Upper lobe of left lung (tissue), 6 donors: Measurements from ENCODE around the gene NPIPA3. TPM values are rescaled to one million over a fixed set of nuclear protein-coding genes. Genes with fewer than 3 reads are reported as not detected.
"Not testable (repeated sequence)": the region's sequence is repeated elsewhere in the genome, so short reads cannot be mapped to it uniquely, and the experiment has no call there.

Experiments used
- ATAC-seq, 2 donors: fragments of 200-7000 bp; cut with Tn5 transposase; one replicate each; pipeline ENCODE4 v1.9.1; 2022; ENCODE audit warnings: mild to moderate bottlenecking in 2 of 2, moderate library complexity in 2 of 2; ENCODE audit not compliant: low FRiP score in 2 of 2
- DNase-seq, 2 donors: peaks; one replicate each; pipeline ENCODE4 v3.0.0-alpha.2; 2019 to 2020
- H3K27ac ChIP-seq, 4 donors: fragments of 200-600 bp; sonication (generic); one replicate each; pipeline ENCODE4 v1.5.1; 2016 to 2019
- H3K27me3 ChIP-seq, 4 donors: fragments of 200-600 bp; sonication (generic); one replicate each; pipeline ENCODE4 v1.5.1; 2017 to 2019
- H3K36me3 ChIP-seq, 4 donors: fragments of 200-600 bp; sonication (generic); one replicate each; pipeline ENCODE4 v1.5.1; 2016 to 2019
- H3K4me1 ChIP-seq, 4 donors: fragments of 200-600 bp; sonication (generic); one replicate each; pipeline ENCODE4 v1.5.1; 2018 to 2019
- H3K4me3 ChIP-seq, 4 donors: fragments of 200-600 bp; sonication (generic); one replicate each; pipeline ENCODE4 v1.5.1; 2017 to 2019; ENCODE audit warnings: mild to moderate bottlenecking in 2 of 4, moderate library complexity in 1 of 4
- H3K9me3 ChIP-seq, 4 donors: fragments of 200-600 bp; sonication (generic); one replicate each; pipeline ENCODE4 v1.5.1; 2018 to 2019
- WGBS, 2 donors: methylation state at CpG; one replicate each; pipeline ENCODE4 v1.1.5; 2017 to 2018; 5-methylcytosine and 5-hydroxymethylcytosine counted together
- total RNA-seq, 6 donors: library from RNA; depleted of rRNA in 4 of 6; stranded (reverse); fragments of >200 nt in 4 of 6; gene quantifications; one replicate each; pipeline versions ENCODE4 v1.1.0 to v1.2.1, GENCODE V29; 2016 to 2021
- donor health status: DM: no; HTN: no; CAD: no; lungs with moderate emphysema.
- donor health status: DM: no; HTN: yes; CAD: no; lungs with severe emphysema.

The NPIPA3 gene
- total RNA-seq, 6 donors from 2014 or later: 1.1 to 8.4 (median 3.4) TPM; not detected in 2

- no CpG with 5 or more reads among the region's 10 CpGs for WGBS, 2 donors
- not testable (repeated sequence) for H3K27ac ChIP-seq, DNase-seq, H3K9me3 ChIP-seq, H3K4me1 ChIP-seq, H3K4me3 ChIP-seq, H3K27me3 ChIP-seq, H3K36me3 ChIP-seq
- peak in 1 of 2 donors; percentile 67 for ATAC-seq
Observed at GRCh38 chr16:14740832-14741385, 37.7 kb downstream of the NPIPA3 start.

GRCh38 chr16:14741794-14742193 lies 38.6 kb downstream of the NPIPA3 start:
- not testable (repeated sequence) for ATAC-seq, H3K27me3 ChIP-seq, H3K36me3 ChIP-seq, H3K9me3 ChIP-seq, DNase-seq, H3K27ac ChIP-seq, H3K4me1 ChIP-seq, H3K4me3 ChIP-seq
- no CpG with 5 or more reads among the region's 11 CpGs for WGBS, 2 donors

- not testable (repeated sequence) for H3K4me1 ChIP-seq, DNase-seq, H3K27me3 ChIP-seq, H3K4me3 ChIP-seq, H3K9me3 ChIP-seq, H3K27ac ChIP-seq, H3K36me3 ChIP-seq
- peak; percentile 99 for ATAC-seq
- WGBS, 2 donors: no CpG with 5 or more reads among the region's 73 CpGs
Observed at GRCh38 chr16:14742273-14743128, 39.3 kb downstream of the NPIPA3 start, which contains the start of gene NPIPA2. NPIPA2 (plus strand) TSS chr16:14742533; CDS start chr16:14748066, 5,533 bp downstream.

- H3K9me3 ChIP-seq, H3K36me3 ChIP-seq, ATAC-seq, H3K4me3 ChIP-seq, H3K27me3 ChIP-seq, DNase-seq, H3K4me1 ChIP-seq, H3K27ac ChIP-seq: not testable (repeated sequence)
- no CpG with 5 or more reads among the region's 2 CpGs for WGBS, 2 donors
Observed at GRCh38 chr16:14773654-14774053, 70.4 kb downstream of the NPIPA3 start.

- H3K4me1 ChIP-seq, H3K36me3 ChIP-seq, H3K9me3 ChIP-seq, H3K27me3 ChIP-seq, DNase-seq, H3K4me3 ChIP-seq, H3K27ac ChIP-seq, ATAC-seq: not testable (repeated sequence)
- WGBS, 2 donors: no CpG with 5 or more reads among the region's 2 CpGs
Observed at GRCh38 chr16:14775624-14776023, 72.4 kb downstream of the NPIPA3 start.

Other genes with a start within 250 kb of the NPIPA3 start
- 100 to 1,000 TPM in 1 of 6 donors, 10 to 100 TPM in 5; 25.6 to 133 (median 37.3) TPM for gene PARN, start 73.2 kb upstream of the NPIPA3 start, total RNA-seq
- 100 to 1,000 TPM in 3 of 6 donors, 10 to 100 TPM in 3; 66.3 to 157 (median 104) TPM for gene BFAR, start 70.5 kb upstream of the NPIPA3 start, total RNA-seq
- gene PLA2G10, start 9.1 kb upstream of the NPIPA3 start, total RNA-seq: 10 to 100 TPM in 4 of 6 donors, 1 to 10 TPM in 2; 4.2 to 22.5 (median 10.9) TPM
- 1 to 10 TPM in 4 of 6 donors, not detected in 2; 1.2 to 8.4 (median 2.4) TPM for gene NPIPA2, start 39.1 kb downstream of the NPIPA3 start, total RNA-seq
- 10 to 100 TPM; 16.8 to 72.9 (median 45.3) TPM for gene NOMO1, start 130.3 kb downstream of the NPIPA3 start, total RNA-seq
- 100 to 1,000 TPM in 2 of 6 donors, 10 to 100 TPM in 4; 49.3 to 189 (median 79.1) TPM for gene NPIPA1, start 234.0 kb downstream of the NPIPA3 start, total RNA-seq